ENCODE data around the gene MVK. TPM values are rescaled to one million over a fixed set of nuclear protein-coding genes. Genes with fewer than 3 reads are reported as not detected.

Gene MVK
- polyA plus RNA-seq, 1 donor (not counting 4 experiments of a cell fraction or from before 2014, with no cell fraction given) = 26.7 TPM

DNA sequence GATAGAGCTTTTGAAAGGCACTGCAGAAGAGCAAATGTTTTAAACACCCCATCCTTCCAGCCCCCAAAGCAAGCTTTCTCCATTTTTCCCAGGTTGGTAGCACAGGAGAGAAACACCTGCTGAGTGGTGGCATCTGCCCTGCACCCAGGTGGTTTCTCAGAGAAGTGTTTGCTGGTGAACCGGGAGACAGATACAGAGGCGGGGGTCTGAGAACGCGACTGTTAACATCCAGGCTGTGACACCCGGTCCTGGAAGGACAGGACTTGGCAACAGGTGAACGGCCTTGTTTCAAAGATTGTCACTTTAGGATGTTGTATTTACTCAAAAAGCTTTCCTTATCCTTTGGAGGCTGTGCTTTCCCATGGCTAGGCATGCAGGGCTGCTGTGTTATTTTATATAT lies 18.8 kb upstream of the MVK start:
- Histone ChIP-seq H3K4me3 (ENCODE audit: control insufficient read depth in 2 of 3, extremely low read depth in 1 of 3, insufficient read depth in 2 of 3, low read depth in 1 of 3, low read length in 3 of 3) (no peak overlapping the region), H3K9me1 (ENCODE audit: control insufficient read depth, extremely low read depth, insufficient read depth, low read length) (no peaks in the 10 kb centered on the region), H3K9me3 (ENCODE audit: control insufficient read depth, low read depth, low read length) (no peaks in the 10 kb centered on the region), H4K20me1 (ENCODE audit: control insufficient read depth, extremely low read depth, insufficient read depth, low read length) (no peaks in the 10 kb centered on the region), H3K9ac (ENCODE audit: control insufficient read depth, extremely low read depth, insufficient read depth, low read length) (no peak overlapping the region), H3K4me1 (ENCODE audit: control insufficient read depth, extremely low read depth, insufficient read depth, low read length) (no peaks in the 10 kb centered on the region), H3K79me2 (ENCODE audit: control insufficient read depth, insufficient read depth, low read length) (no peaks in the 10 kb centered on the region), H3K36me3 (ENCODE audit: control insufficient read depth in 2 of 2, extremely low read depth in 1 of 2, insufficient read depth in 2 of 2, low read length in 2 of 2) (peaks cover 0 to 3% of the 10 kb centered on the region in 2 experiments), H3K27ac (ENCODE audit: control insufficient read depth, insufficient read depth, low read length) (no peak overlapping the region), H2AFZ (ENCODE audit: control insufficient read depth, low read length) (no peak overlapping the region), H3K4me2 (ENCODE audit: control insufficient read depth, extremely low read depth, insufficient read depth, low read depth, low read length) (no peak overlapping the region), H3K27me3 (ENCODE audit: control insufficient read depth, extremely low read depth, insufficient read depth, low read length) (peaks cover 25% of the 10 kb centered on the region)
- dilution Hi-C loops (cut with MboI; ENCODE audit: extremely low pct_ligation_motif_present, low sequenced_read_pairs) = no loop called here
- DNase-seq (ENCODE audit: low read depth, low spot score) (no peak), FAIRE-seq (no peak)
- TF ChIP-seq CTCF (optimal IDR thresholded peaks at IDR 0.05 in 1 of 3, IDR thresholded peaks at IDR 0.05 in 1 of 3, conservative IDR thresholded peaks at IDR 0.05 in 1 of 3; ENCODE audit: extremely low read depth in 1 of 3, insufficient read depth in 2 of 3, low read length in 3 of 3) (no peak), EZH2 (IDR thresholded peaks at IDR 0.05; ENCODE audit: low read length) (no peak)

- Histone ChIP-seq H3K4me2 (ENCODE audit: control insufficient read depth, extremely low read depth, insufficient read depth, low read depth, low read length) (no peak overlapping the region), H3K4me3 (ENCODE audit: control insufficient read depth in 2 of 3, extremely low read depth in 1 of 3, insufficient read depth in 2 of 3, low read depth in 1 of 3, low read length in 3 of 3) (no peak overlapping the region), H3K9ac (ENCODE audit: control insufficient read depth, extremely low read depth, insufficient read depth, low read length) (no peak overlapping the region), H3K36me3 (ENCODE audit: control insufficient read depth in 2 of 2, extremely low read depth in 1 of 2, insufficient read depth in 2 of 2, low read length in 2 of 2) (peaks cover 0 to 3% of the 10 kb centered on the region in 2 experiments), H3K9me1 (ENCODE audit: control insufficient read depth, extremely low read depth, insufficient read depth, low read length) (no peaks in the 10 kb centered on the region), H3K4me1 (ENCODE audit: control insufficient read depth, extremely low read depth, insufficient read depth, low read length) (no peaks in the 10 kb centered on the region), H3K27ac (ENCODE audit: control insufficient read depth, insufficient read depth, low read length) (no peak overlapping the region), H3K27me3 (ENCODE audit: control insufficient read depth, extremely low read depth, insufficient read depth, low read length) (peaks cover 17% of the 10 kb centered on the region), H3K9me3 (ENCODE audit: control insufficient read depth, low read depth, low read length) (no peaks in the 10 kb centered on the region), H2AFZ (ENCODE audit: control insufficient read depth, low read length) (no peak overlapping the region), H4K20me1 (ENCODE audit: control insufficient read depth, extremely low read depth, insufficient read depth, low read length) (no peaks in the 10 kb centered on the region), H3K79me2 (ENCODE audit: control insufficient read depth, insufficient read depth, low read length) (no peaks in the 10 kb centered on the region)
- no peak for TF ChIP-seq EZH2 (IDR thresholded peaks at IDR 0.05; ENCODE audit: low read length)
- TF ChIP-seq CTCF (optimal IDR thresholded peaks at IDR 0.05 in 1 of 3, IDR thresholded peaks at IDR 0.05 in 1 of 3, conservative IDR thresholded peaks at IDR 0.05 in 1 of 3; ENCODE audit: extremely low read depth in 1 of 3, insufficient read depth in 2 of 3, low read length in 3 of 3) = no peak
- no peak for DNase-seq (ENCODE audit: low read depth, low spot score)
- dilution Hi-C loops (cut with MboI; ENCODE audit: extremely low pct_ligation_motif_present, low sequenced_read_pairs) = no loop called here
- FAIRE-seq = no peak
Measured at GRCh38 chr12:109555431-109556315, 17.9 kb upstream of the MVK start.
